ENCODE results near the gene JMJD1C.

The JMJD1C gene

GRCh38 chr10:63123727-63124362 is 341.9 kb downstream of the JMJD1C start:
- Histone ChIP-seq H3K79me2 (ENCODE audit: low read length) (no peaks in the 10 kb centered on the region), H3K27me3 (ENCODE audit: low read depth, low read length) (no peaks in the 10 kb centered on the region), H3K36me3 (replicated peaks; ENCODE audit: low read depth, low read length) (no peaks in the 10 kb centered on the region), H3K4me3 (ENCODE audit: low read length) (no peak overlapping the region), H3K9me3 (ENCODE audit: insufficient read depth, low read length) (no peaks in the 10 kb centered on the region), H3K4me2 (ENCODE audit: low read length) (no peak overlapping the region), H3K27ac (ENCODE audit: low read length) (no peak overlapping the region), H3K4me1 (ENCODE audit: low read length) (no peaks in the 10 kb centered on the region), H2AFZ (ENCODE audit: low read depth, low read length) (no peak overlapping the region), H3K9ac (ENCODE audit: low read length) (no peak overlapping the region), H4K20me1 (ENCODE audit: insufficient read depth, low read length) (no peaks in the 10 kb centered on the region)
- TF ChIP-seq EZH2phosphoT487 (IDR thresholded peaks at IDR 0.05; ENCODE audit: low read depth) (no peak), CTCF (IDR thresholded peaks at IDR 0.05; ENCODE audit: low read depth, low read length) (no peak)

GRCh38 chr10:63120554-63120953 is 345.2 kb downstream of the JMJD1C start:
- no peak overlapping the region for H3K4me2 ChIP-seq (ENCODE audit: low read length)

GRCh38 chr10:63119041-63119440 is 346.7 kb downstream of the JMJD1C start:
- H3K27ac ChIP-seq (ENCODE audit: low read length), result no peak overlapping the region
- no peak overlapping the region for H3K9ac ChIP-seq (ENCODE audit: low read length)
- no peaks in the 10 kb centered on the region for H3K9me3 ChIP-seq (ENCODE audit: insufficient read depth, low read length)
- no peaks in the 10 kb centered on the region for H4K20me1 ChIP-seq (ENCODE audit: insufficient read depth, low read length)
- no peak overlapping the region for H3K4me3 ChIP-seq (ENCODE audit: low read length)
- H3K27me3 ChIP-seq (ENCODE audit: low read depth, low read length), result no peaks in the 10 kb centered on the region
- H3K36me3 ChIP-seq (replicated peaks; ENCODE audit: low read depth, low read length), result no peaks in the 10 kb centered on the region
- H3K79me2 ChIP-seq (ENCODE audit: low read length), result no peaks in the 10 kb centered on the region
- H3K4me2 ChIP-seq (ENCODE audit: low read length), result no peak overlapping the region
- no peak overlapping the region for H2AFZ ChIP-seq (ENCODE audit: low read depth, low read length)
- H3K4me1 ChIP-seq (ENCODE audit: low read length), result no peaks in the 10 kb centered on the region
- TF ChIP-seq CTCF (IDR thresholded peaks at IDR 0.05; ENCODE audit: low read depth, low read length) (no peak), EZH2phosphoT487 (IDR thresholded peaks at IDR 0.05; ENCODE audit: low read depth) (no peak)

More at GRCh38 chr10:63120554-63120953, 345.2 kb downstream of the JMJD1C start:
- H3K9ac ChIP-seq (ENCODE audit: low read length), result no peak overlapping the region
- TF ChIP-seq CTCF (IDR thresholded peaks at IDR 0.05; ENCODE audit: low read depth, low read length) (no peak), EZH2phosphoT487 (IDR thresholded peaks at IDR 0.05; ENCODE audit: low read depth) (no peak)
- no peak overlapping the region for H2AFZ ChIP-seq (ENCODE audit: low read depth, low read length)
- H3K4me1 ChIP-seq (ENCODE audit: low read length), result no peaks in the 10 kb centered on the region
- H3K79me2 ChIP-seq (ENCODE audit: low read length), result no peaks in the 10 kb centered on the region
- no peak overlapping the region for H3K4me3 ChIP-seq (ENCODE audit: low read length)
- H3K27me3 ChIP-seq (ENCODE audit: low read depth, low read length), result no peaks in the 10 kb centered on the region
- H4K20me1 ChIP-seq (ENCODE audit: insufficient read depth, low read length), result no peaks in the 10 kb centered on the region
- H3K36me3 ChIP-seq (replicated peaks; ENCODE audit: low read depth, low read length), result no peaks in the 10 kb centered on the region
- no peak overlapping the region for H3K27ac ChIP-seq (ENCODE audit: low read length)
- H3K9me3 ChIP-seq (ENCODE audit: insufficient read depth, low read length), result no peaks in the 10 kb centered on the region
